GM20000 (cell line): Measurements from ENCODE around the gene CAMKMT.

Source experiments
- DNase-seq: peaks from one replicate; pipeline ENCODE4 v3.0.0; 2012; ENCODE audit warnings: low spot score
- TF ChIP-seq, protein P1 (sequence below): IDR thresholded peaks from 2 replicates; pipeline ENCODE4 v1.5.1; 2012; ENCODE audit warnings: mild to moderate bottlenecking, control low read depth; ENCODE audit errors: extremely low read depth, missing control alignments

The CAMKMT gene

GRCh38 chr2:44642123-44642857, 280.5 kb downstream of the CAMKMT start:
- no peak for DNase-seq
- TF ChIP-seq, protein P1, sequence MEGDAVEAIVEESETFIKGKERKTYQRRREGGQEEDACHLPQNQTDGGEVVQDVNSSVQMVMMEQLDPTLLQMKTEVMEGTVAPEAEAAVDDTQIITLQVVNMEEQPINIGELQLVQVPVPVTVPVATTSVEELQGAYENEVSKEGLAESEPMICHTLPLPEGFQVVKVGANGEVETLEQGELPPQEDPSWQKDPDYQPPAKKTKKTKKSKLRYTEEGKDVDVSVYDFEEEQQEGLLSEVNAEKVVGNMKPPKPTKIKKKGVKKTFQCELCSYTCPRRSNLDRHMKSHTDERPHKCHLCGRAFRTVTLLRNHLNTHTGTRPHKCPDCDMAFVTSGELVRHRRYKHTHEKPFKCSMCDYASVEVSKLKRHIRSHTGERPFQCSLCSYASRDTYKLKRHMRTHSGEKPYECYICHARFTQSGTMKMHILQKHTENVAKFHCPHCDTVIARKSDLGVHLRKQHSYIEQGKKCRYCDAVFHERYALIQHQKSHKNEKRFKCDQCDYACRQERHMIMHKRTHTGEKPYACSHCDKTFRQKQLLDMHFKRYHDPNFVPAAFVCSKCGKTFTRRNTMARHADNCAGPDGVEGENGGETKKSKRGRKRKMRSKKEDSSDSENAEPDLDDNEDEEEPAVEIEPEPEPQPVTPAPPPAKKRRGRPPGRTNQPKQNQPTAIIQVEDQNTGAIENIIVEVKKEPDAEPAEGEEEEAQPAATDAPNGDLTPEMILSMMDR, result no peak

DNA sequence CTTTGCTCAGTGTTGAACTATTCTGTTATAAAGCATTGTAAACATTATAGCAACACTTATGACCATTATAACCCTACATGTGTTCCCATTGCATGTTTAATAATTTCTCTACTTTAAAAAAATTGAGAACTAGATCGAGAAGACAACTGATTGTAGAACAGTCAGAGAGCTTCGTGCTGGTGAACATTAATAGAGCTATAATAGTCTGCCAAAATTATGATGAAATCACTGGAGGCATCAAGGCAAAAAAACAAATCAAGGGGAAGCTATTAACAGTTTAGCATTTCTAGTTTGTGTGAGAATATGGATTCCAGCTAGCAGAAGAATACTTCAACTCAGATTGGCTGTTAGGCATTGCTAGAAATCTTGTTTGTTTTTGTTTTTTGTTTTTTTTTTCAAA, 284.2 kb downstream of the CAMKMT start:
- DNase-seq, result no peak
- TF ChIP-seq, protein P1, result no peak

DNA sequence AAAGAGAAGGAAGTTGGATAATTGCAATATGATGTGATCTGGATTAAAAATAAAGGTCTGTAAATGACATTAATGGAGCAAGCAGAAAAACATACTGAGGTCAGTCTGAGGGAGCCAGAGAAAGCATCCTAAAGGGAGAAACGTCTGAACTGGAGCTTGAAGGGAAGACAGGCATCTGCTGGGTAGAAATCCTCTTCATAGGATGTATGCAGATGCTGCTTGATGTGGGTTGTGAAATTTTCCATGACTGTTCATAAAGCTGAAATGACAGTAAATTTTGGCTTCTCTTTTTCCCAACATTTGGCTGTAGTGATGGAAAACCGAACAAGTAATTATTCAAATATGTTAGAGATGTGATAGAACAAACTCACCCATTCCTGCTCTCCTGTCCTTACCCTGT, 287.6 kb downstream of the CAMKMT start:
- DNase-seq, result no peak
- TF ChIP-seq, protein P1, result no peak

GRCh38 chr2:44650796-44651195, 289.0 kb downstream of the CAMKMT start:
- DNase-seq, result no peak
- TF ChIP-seq, protein P1, result no peak

- TF ChIP-seq, protein P1, result no peak
Observed at GRCh38 chr2:44651974-44652373, 290.2 kb downstream of the CAMKMT start.

GRCh38 chr2:44652701-44653100, 291.0 kb downstream of the CAMKMT start:
- TF ChIP-seq, protein P1, result no peak
- no peak for DNase-seq

More at GRCh38 chr2:44651974-44652373, 290.2 kb downstream of the CAMKMT start:
- DNase-seq, result peak; percentile 26

DNA sequence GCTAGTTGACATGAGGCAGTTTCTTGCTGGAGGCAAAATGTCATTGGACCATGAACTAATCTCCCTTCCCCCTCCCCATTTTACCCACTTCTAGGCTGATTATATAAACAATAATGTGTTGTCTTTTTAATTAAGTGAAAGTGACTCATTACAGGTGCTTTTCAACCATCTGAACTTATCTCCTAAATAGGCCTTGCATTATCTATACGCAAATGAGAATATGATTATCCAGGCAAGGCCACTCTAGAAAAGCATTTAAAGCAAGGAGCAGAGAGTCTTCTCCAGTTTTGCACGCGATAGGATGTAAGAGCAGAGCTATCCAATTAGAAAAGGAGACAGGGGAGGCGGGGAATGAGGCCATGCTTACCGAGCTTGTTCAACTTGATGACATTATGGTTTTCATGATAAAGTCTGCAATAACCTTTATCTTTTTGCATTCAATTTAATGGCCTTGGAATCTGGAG, 293.7 kb downstream of the CAMKMT start:
- DNase-seq, result no peak
- TF ChIP-seq, protein P1, result no peak
